Esophagus muscularis mucosa (tissue), 4 donors: ENCODE data around the gene ZMYND10.

Source experiments
- CTCF ChIP-seq, 3 experiments: fragments of 200-600 bp in 2 of 3; fragments of 450-650 bp in 1 of 3; sonication (generic) in 2 of 3; IDR thresholded peaks; one replicate each; pipeline ENCODE4 v1.5.1; 2017 to 2019; ENCODE audit warnings: antibody characterized with exemption in 3 of 3, mild to moderate bottlenecking in 2 of 3, moderate library complexity in 1 of 3
- EP300 ChIP-seq: sonication (generic); formaldehyde crosslinking; IDR thresholded peaks from one replicate; pipeline ENCODE4 v1.6.1; 2017; ENCODE audit warnings: antibody characterized with exemption
- POLR2A ChIP-seq: fragments of 450-650 bp; IDR thresholded peaks from one replicate; pipeline ENCODE4 v1.6.1; 2017; ENCODE audit warnings: antibody characterized with exemption, moderate library complexity, mild to moderate bottlenecking, low read depth

GRCh38 chr3:50371133-50371685 is 25.7 kb upstream of the ZMYND10 start:
- no peak for TF ChIP-seq EP300
- no peak for TF ChIP-seq CTCF (IDR thresholded peaks at IDR 0.05)
- TF ChIP-seq POLR2A = no peak
